Muscle of leg (tissue), 11 donors: ENCODE data around the gene MSI2. TPM values are rescaled to one million over a fixed set of nuclear protein-coding genes. Genes with fewer than 3 reads are reported as not detected.

Source experiments
- DNase-seq: peaks from one replicate; pipeline ENCODE4 v3.0.0; 2013
- H3K27ac ChIP-seq: one replicate; pipeline ENCODE4 v1.5.1; 2013; ENCODE audit warnings: mild to moderate bottlenecking, low read length, control low read depth
- H3K27me3 ChIP-seq: one replicate; pipeline ENCODE4 v1.6.1; 2013; ENCODE audit warnings: low read length; ENCODE audit not compliant: control insufficient read depth, insufficient read depth
- H3K36me3 ChIP-seq: one replicate; pipeline ENCODE4 v1.6.1; 2013; ENCODE audit warnings: low read length; ENCODE audit not compliant: control insufficient read depth, insufficient read depth
- H3K4me1 ChIP-seq: one replicate; pipeline ENCODE4 v1.6.1; 2013; ENCODE audit warnings: low read length; ENCODE audit not compliant: control insufficient read depth, insufficient read depth
- H3K4me3 ChIP-seq: one replicate; pipeline ENCODE4 v1.5.1; 2013; ENCODE audit warnings: low read length, control low read depth
- H3K9me3 ChIP-seq: replicated peaks from 2 replicates; pipeline ENCODE4 v1.6.1; 2013; ENCODE audit warnings: low read depth, low read length; ENCODE audit not compliant: control insufficient read depth
- WGBS: methylation state at CpG from one replicate; pipeline ENCODE4 v1.1.5; 2013; ENCODE audit warnings: missing lambda C conversion rate; ENCODE audit not compliant: insufficient coverage; 5-methylcytosine and 5-hydroxymethylcytosine counted together
- polyA plus RNA-seq, 8 donors: library from polyadenylated mRNA; unstranded; fragments of 120-200 nt; gene quantifications; one replicate each; pipeline versions ENCODE4 v1.2.1 to v1.2.3, GENCODE V29; 2013; ENCODE audit warnings: inconsistent platforms in 1 of 8, low replicate concordance in 1 of 8; ENCODE audit not compliant: insufficient read length in 8 of 8, insufficient read depth in 1 of 8
- total RNA-seq: library from RNA; stranded (reverse); fragments of 120-200 nt; gene quantifications from one replicate; pipeline ENCODE4 v1.2.4, GENCODE V29; 2013

The MSI2 gene
- total and polyA plus RNA-seq, 9 donors, result 21.5 to 32.0 (median 27.4) TPM

DNA sequence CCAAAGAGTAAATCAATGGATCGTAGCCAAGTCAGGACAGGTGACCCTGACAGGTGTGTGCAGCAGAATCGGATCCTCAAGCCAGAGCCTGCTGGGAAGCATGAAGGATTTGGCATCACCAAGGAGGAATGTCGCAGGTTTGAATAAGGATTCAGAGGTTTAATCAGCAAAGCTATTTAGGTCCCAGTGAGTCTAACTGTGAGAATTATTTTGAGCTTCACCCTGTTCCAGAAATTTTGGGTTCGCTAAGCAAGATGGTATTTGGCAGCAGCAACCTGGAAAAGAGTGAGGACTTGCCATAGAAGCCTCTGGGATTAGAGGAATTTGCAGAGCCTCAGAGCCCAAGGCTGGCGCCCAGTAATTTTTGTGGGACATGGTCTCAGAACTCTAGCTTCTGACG is 315.7 kb downstream of the MSI2 start:
- no peak overlapping the region for H3K4me3 ChIP-seq

DNA sequence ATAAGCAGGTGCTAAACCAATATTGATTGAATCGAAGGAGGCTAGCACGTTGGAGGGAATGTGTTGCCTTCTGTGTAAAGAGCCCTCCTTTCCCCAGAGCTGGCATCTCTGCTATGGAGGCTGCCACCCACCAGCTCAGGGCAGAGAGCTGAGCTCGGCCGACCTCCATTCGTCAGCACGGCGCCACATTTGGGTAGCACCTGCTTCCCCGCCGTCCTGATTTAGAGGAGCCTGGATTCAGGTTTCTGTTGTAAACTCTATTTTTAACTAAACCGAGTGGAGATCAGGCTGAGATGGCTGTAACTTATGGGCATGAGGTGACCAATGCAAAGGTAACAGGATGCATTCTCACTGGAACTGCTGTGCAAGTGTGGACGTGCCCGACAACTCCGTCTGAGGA is 316.3 kb downstream of the MSI2 start:
- 90% methylated on average over 11 of the region's 13 CpGs for WGBS

More for the DNA sequence above, 315.7 kb downstream of the MSI2 start:
- H3K4me1 ChIP-seq, result peaks cover 50% of the 10 kb centered on the region
- peak overlapping the region; percentile 67 for H3K27ac ChIP-seq
- H3K36me3 ChIP-seq, result no peaks in the 10 kb centered on the region
- no peak for DNase-seq
- H3K9me3 ChIP-seq, result no peaks in the 10 kb centered on the region
- H3K27me3 ChIP-seq, result peaks cover 10% of the 10 kb centered on the region
- WGBS, result 76% methylated on average over 6 of the region's 6 CpGs

GRCh38 chr17:57574040-57574513 is 317.8 kb downstream of the MSI2 start:
- Histone ChIP-seq H3K27ac (no peak overlapping the region), H3K4me1 (peaks cover 57% of the 10 kb centered on the region), H3K4me3 (no peak overlapping the region), H3K9me3 (no peaks in the 10 kb centered on the region), H3K27me3 (peaks cover 12% of the 10 kb centered on the region), H3K36me3 (no peaks in the 10 kb centered on the region)
- 0% methylated on average over 1 of the region's 4 CpGs for WGBS
- peak; percentile 58 for DNase-seq

More for the DNA sequence above, 316.3 kb downstream of the MSI2 start:
- H3K36me3 ChIP-seq, result no peaks in the 10 kb centered on the region
- no peaks in the 10 kb centered on the region for H3K9me3 ChIP-seq
- peaks cover 12% of the 10 kb centered on the region for H3K27me3 ChIP-seq
- no peak overlapping the region for H3K4me3 ChIP-seq
- H3K4me1 ChIP-seq, result peaks cover 50% of the 10 kb centered on the region
- H3K27ac ChIP-seq, result peak overlapping the region; percentile 67
- DNase-seq, result no peak

- no peak for DNase-seq
- H3K9me3 ChIP-seq, result no peaks in the 10 kb centered on the region
- H3K27ac ChIP-seq, result no peak overlapping the region
- peaks cover 12% of the 10 kb centered on the region for H3K27me3 ChIP-seq
- no peaks in the 10 kb centered on the region for H3K36me3 ChIP-seq
- WGBS, result 79% methylated on average over 7 of the region's 8 CpGs
- peaks cover 48% of the 10 kb centered on the region for H3K4me1 ChIP-seq
- H3K4me3 ChIP-seq, result no peak overlapping the region
These were observed 320.4 kb downstream of the MSI2 start for GRCh38 chr17:57576744-57577143.

GRCh38 chr17:57577751-57578607 is 321.7 kb downstream of the MSI2 start:
- peak overlapping the region; percentile 20 for H3K27ac ChIP-seq
- no peak for DNase-seq
- WGBS, result 62% methylated on average over 4 of the region's 17 CpGs
- no peaks in the 10 kb centered on the region for H3K36me3 ChIP-seq
- H3K27me3 ChIP-seq, result peaks cover 12% of the 10 kb centered on the region
- no peak overlapping the region for H3K4me3 ChIP-seq
- H3K4me1 ChIP-seq, result peaks cover 37% of the 10 kb centered on the region
- H3K9me3 ChIP-seq, result no peaks in the 10 kb centered on the region

DNA sequence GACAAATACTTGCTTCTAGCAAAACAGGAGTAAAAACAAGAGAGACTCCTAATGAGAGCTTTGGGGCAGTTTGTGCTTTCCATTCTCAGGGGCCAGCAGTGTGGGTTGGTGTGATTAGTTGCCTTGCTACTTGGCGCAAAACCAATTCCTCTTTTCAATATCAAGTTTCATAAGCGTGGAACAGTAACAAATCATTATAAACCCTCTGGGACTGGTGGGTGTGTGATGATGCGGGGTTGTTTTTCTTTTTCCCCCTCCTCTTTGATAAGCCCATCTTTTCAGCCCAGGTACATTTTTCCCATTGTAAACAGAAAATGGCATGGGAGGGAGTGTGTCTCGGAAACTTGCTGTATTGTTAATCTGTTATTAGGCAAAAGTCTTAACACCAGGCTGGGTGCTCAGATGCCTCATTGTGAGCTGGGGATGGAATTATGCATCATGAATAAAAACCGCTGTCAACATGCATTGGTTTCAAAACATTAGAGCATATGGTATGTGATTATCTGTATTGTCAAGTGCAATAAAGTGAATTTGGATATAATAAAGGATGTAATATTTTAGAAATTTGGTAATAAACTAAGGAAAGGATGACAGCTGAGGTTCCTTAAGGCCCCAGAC is 322.4 kb downstream of the MSI2 start:
- H3K27ac ChIP-seq, result no peak overlapping the region
- DNase-seq, result no peak
- H3K4me3 ChIP-seq, result no peak overlapping the region
- H3K9me3 ChIP-seq, result no peaks in the 10 kb centered on the region
- no peaks in the 10 kb centered on the region for H3K36me3 ChIP-seq
- WGBS, result 93% methylated on average over 2 of the region's 5 CpGs
- H3K4me1 ChIP-seq, result peaks cover 33% of the 10 kb centered on the region
- H3K27me3 ChIP-seq, result peaks cover 12% of the 10 kb centered on the region

DNA sequence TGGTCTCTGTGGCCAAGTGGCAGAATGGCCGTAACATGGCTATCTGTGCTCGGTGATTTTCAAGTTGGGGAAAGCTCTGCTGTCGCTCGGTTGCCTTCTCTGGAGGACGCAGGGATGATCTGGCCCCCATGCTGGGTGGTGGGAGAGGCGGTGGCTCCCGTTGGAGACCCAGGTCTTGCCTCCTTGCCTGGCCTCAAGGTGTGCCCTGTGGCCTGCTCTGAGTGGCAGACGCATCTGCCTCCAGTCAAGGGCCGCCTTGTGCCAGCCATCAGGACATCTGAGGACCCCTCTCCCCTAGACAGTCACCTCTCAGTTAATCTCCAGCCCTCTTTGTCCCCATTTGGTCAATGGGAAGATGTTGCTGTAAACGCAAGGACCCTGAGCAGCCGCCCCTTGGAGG is 322.9 kb downstream of the MSI2 start:
- no peak overlapping the region for H3K4me3 ChIP-seq
- H3K27me3 ChIP-seq, result peaks cover 15% of the 10 kb centered on the region
- H3K9me3 ChIP-seq, result no peaks in the 10 kb centered on the region
- no peak for DNase-seq
- no peak overlapping the region for H3K27ac ChIP-seq
- H3K4me1 ChIP-seq, result peaks cover 33% of the 10 kb centered on the region
- H3K36me3 ChIP-seq, result no peaks in the 10 kb centered on the region
- 97% methylated on average over 5 of the region's 11 CpGs for WGBS

DNA sequence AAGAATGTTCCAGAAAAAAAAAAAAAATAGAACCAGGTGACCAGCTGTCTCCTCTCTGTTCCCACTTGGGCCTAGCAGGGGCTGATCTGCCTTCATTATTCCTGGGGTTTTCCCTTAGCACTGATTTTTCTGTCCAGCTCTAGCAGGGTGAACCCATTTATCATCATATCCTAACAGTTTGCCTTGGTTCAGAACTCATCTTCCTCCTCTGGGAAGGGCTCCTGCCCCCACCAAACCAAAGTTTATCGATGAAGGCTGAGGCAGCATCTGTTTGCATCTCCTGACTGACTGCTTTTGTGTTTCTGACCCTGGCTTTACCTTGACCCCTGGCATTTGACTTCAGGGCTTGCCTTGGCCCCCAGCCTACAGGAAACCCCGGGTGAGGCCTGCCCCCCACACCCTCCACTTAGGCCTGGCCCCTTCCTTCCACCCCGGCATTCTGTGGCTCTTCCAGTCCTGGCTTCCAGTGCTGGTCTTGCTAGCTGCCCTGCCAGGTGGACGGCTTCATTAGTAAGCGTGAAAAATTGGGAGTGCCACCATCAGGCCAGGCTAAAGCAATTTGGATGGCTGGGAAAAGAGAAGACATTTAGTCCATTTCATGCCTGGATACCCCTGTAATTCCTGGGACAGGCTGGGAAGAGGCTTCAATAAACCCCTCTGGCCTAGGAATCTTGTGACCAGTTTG is 323.9 kb downstream of the MSI2 start:
- H3K9me3 ChIP-seq, result no peaks in the 10 kb centered on the region
- WGBS, result 76% methylated on average over 4 of the region's 5 CpGs
- no peak overlapping the region for H3K27ac ChIP-seq
- no peaks in the 10 kb centered on the region for H3K36me3 ChIP-seq
- H3K4me1 ChIP-seq, result peaks cover 38% of the 10 kb centered on the region
- DNase-seq, result no peak
- no peak overlapping the region for H3K4me3 ChIP-seq
- peaks cover 21% of the 10 kb centered on the region for H3K27me3 ChIP-seq

DNA sequence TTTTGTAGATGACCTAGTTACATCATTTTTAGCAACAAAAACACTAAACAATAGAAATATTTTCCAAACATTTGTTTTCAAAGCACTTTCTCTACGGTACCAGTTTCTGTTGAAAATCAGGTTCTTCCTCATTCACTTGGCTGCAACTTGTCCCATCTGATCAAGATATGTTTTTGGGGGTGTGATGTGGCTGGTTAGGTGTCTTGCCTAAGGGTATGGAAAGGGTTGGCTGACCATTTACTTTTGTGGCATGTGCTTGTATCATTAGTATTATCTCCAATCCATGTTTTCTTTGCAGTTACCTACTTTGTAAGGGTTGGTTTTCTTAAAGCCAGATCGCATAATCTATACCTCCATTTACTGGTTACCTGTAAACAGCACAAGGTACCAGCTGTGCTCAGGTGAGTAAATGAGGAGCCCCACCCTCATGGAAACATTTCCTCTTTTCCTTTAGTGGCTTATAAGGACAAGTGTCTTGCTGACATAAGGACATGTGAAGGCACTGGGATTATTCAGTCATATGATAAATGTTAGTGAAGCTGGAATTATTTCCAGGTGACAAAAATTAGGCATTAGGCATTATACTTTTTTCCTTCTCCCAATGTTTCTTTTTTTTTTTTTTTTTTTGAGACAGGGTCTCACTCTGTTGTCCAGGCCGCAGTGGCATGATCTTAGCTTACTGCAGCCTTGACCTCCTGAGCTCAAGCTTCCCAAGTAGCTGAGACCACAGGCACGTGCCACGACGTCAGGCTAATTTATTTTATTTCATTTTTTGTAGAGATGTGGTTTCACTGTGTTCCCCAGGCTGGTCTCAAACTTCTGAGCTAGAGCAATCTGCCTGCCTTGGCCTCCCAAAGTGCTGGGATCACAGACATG is 326.8 kb downstream of the MSI2 start:
- DNase-seq, result no peak
- Histone ChIP-seq H3K4me1 (peaks cover 36% of the 10 kb centered on the region), H3K4me3 (no peak overlapping the region), H3K9me3 (no peaks in the 10 kb centered on the region), H3K36me3 (no peaks in the 10 kb centered on the region), H3K27me3 (peaks cover 37% of the 10 kb centered on the region), H3K27ac (no peak overlapping the region)
- WGBS, result no CpG with 5 or more reads among the region's 6 CpGs
